SH-SY5Y (cell line): ENCODE data around the gene RPL29.

ENCODE experiments used
- GATA2 ChIP-seq: IDR thresholded peaks from 2 replicates; pipeline ENCODE4 v1.6.1; 2011; ENCODE audit warnings: mild to moderate bottlenecking, low read depth, low read length
- GATA3 ChIP-seq: IDR thresholded peaks from 2 replicates; pipeline ENCODE4 v1.6.1; 2011; ENCODE audit warnings: low read depth, mild to moderate bottlenecking, low read length, moderate library complexity

DNA sequence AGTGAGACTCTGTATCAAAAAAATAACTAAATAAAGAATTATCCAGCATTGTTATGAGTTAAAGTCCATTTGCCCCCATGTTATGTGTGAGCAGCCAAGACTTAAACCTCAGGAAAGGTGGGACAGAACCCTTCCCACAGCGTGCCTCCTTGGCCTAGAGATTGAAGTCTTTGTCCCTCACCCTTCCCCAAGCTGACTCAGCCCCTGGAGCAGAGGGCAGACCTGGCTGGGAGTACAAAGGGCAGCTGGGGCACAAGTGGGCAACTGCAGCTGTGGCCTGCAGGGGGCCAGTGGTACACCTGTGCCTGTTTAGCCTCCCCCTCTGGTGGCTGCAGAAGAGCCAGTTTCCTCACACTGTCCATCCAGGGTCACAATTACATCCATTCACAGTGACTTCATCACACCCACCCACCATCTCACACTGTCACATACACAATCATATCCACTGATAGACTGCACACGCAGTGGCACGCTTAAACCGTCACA, 13.3 kb downstream of the RPL29 start:
- TF ChIP-seq GATA2 (no peak), GATA3 (no peak)
